Stimulated activated CD4-positive, alpha-beta T cell treated with anti-CD3 and anti-CD28 coated beads, Interleukin-2, amount 100 ng/mL, for 48 hours (primary cell): ENCODE results near the gene STAT1.
"Not testable (repeated sequence)": the region's sequence is repeated elsewhere in the genome, so short reads cannot be mapped to it uniquely, and the experiment has no call there.

Source experiments
- DNase-seq, 2 donors: peaks; one replicate each; pipeline ENCODE4 v3.0.0-alpha.2; 2020

STAT1 gene

GRCh38 chr2:191006297-191006696 lies 7.7 kb downstream of the STAT1 start:
- DNase-seq: no peak

GRCh38 chr2:191003405-191004309 lies 10.3 kb downstream of the STAT1 start:
- no peak for DNase-seq

- no peak for DNase-seq
These were observed 12.3 kb downstream of the STAT1 start for GRCh38 chr2:191001624-191002023.

- no peak for DNase-seq
These were observed 12.9 kb downstream of the STAT1 start for GRCh38 chr2:191001032-191001431.

GRCh38 chr2:190999949-191000665 lies 13.9 kb downstream of the STAT1 start:
- no peak for DNase-seq

- DNase-seq: no peak
These were observed 14.9 kb downstream of the STAT1 start for GRCh38 chr2:190999058-190999457.

GRCh38 chr2:190997526-190998113 lies 16.4 kb downstream of the STAT1 start:
- DNase-seq: no peak

- no peak for DNase-seq
These were observed 17.0 kb downstream of the STAT1 start for GRCh38 chr2:190996947-190997346.

GRCh38 chr2:190996338-190996946 lies 17.5 kb downstream of the STAT1 start:
- DNase-seq: no peak

- not testable (repeated sequence) for DNase-seq
These were observed 18.7 kb downstream of the STAT1 start for GRCh38 chr2:190995315-190995714.

- no peak for DNase-seq
These were observed 19.8 kb downstream of the STAT1 start for GRCh38 chr2:190994148-190994547.

- DNase-seq: no peak
These were observed 20.7 kb downstream of the STAT1 start for GRCh38 chr2:190993292-190993643.

- no peak for DNase-seq
These were observed 23.8 kb downstream of the STAT1 start for GRCh38 chr2:190990132-190990531.

- DNase-seq: no peak
These were observed 25.1 kb downstream of the STAT1 start for GRCh38 chr2:190988910-190989309.

- no peak for DNase-seq
These were observed 26.0 kb downstream of the STAT1 start for GRCh38 chr2:190987938-190988337.

GRCh38 chr2:190987116-190987515 lies 26.9 kb downstream of the STAT1 start:
- no peak for DNase-seq

GRCh38 chr2:190986221-190986953 lies 27.6 kb downstream of the STAT1 start:
- DNase-seq: no peak

GRCh38 chr2:190984595-190984994 lies 29.4 kb downstream of the STAT1 start:
- DNase-seq: no peak

GRCh38 chr2:190982262-190983034 lies 31.5 kb downstream of the STAT1 start:
- DNase-seq: no peak

- DNase-seq: no peak
These were observed 32.2 kb downstream of the STAT1 start for GRCh38 chr2:190981733-190982132.

GRCh38 chr2:190981333-190981732 lies 32.6 kb downstream of the STAT1 start:
- no peak for DNase-seq
